Heart right ventricle (tissue), 16 donors: ENCODE results near the gene TRIP11. TPM values are rescaled to one million over a fixed set of nuclear protein-coding genes. Genes with fewer than 3 reads are reported as not detected.

Source experiments
- ATAC-seq, 8 donors: fragments of 200-7000 bp; cut with Tn5 transposase; one replicate each; pipeline ENCODE4 v1.9.1; 2020; ENCODE audit warnings: mild to moderate bottlenecking in 8 of 8, moderate library complexity in 8 of 8, moderate number of reproducible peaks in 1 of 8
- DNase-seq, 2 donors: peaks; one replicate each; pipeline ENCODE4 v3.0.0-alpha.2; 2020
- H3K27ac ChIP-seq, 10 donors: fragments of 200-600 bp; sonication (generic) in 2 of 10; one replicate each; pipeline versions ENCODE4 v1.5.0 to v1.8.0; 2020 to 2022; ENCODE audit warnings: mild to moderate bottlenecking in 3 of 10
- H3K27me3 ChIP-seq, 7 donors: fragments of 200-600 bp; one replicate each; pipeline ENCODE4 v1.8.0; 2021 to 2022; ENCODE audit warnings: mild to moderate bottlenecking in 2 of 7
- H3K36me3 ChIP-seq, 9 donors: fragments of 200-600 bp; sonication (generic) in 1 of 9; one replicate each; pipeline versions ENCODE4 v1.5.0 to v1.8.0; 2020 to 2022; ENCODE audit warnings: mild to moderate bottlenecking in 2 of 9
- H3K4me1 ChIP-seq, 9 donors: fragments of 200-600 bp; sonication (generic) in 1 of 9; one replicate each; pipeline versions ENCODE4 v1.5.0 to v1.8.0; 2020 to 2022; ENCODE audit warnings: mild to moderate bottlenecking in 4 of 9
- H3K4me3 ChIP-seq, 10 donors: fragments of 200-600 bp; sonication (generic) in 2 of 10; one replicate each; pipeline versions ENCODE4 v1.5.0 to v1.8.0; 2020 to 2022; ENCODE audit warnings: mild to moderate bottlenecking in 7 of 10, moderate library complexity in 2 of 10
- H3K9me3 ChIP-seq, 11 donors: fragments of 200-600 bp in 10 of 11; sonication (generic) in 2 of 11; one replicate each; pipeline versions ENCODE4 v1.5.0 to v1.8.0; 2013 to 2022; ENCODE audit warnings: mild to moderate bottlenecking in 2 of 11, control low read depth in 1 of 11, moderate library complexity in 1 of 11
- WGBS, 2 donors: extraction: QIAGEN DNeasy Blood & Tissue Kit; methylation state at CpG; one replicate each; pipeline ENCODE4 v1.1.7; 2013; ENCODE audit warnings: inconsistent platforms in 1 of 2; 5-methylcytosine and 5-hydroxymethylcytosine counted together
- intact Hi-C, 10 donors: fragments of 100-400 bp; cut with DNase I; formaldehyde crosslinking; loops; one replicate each; pipeline versions ENCODE4 v1.11.1 to v1.14.2; 2022
- polyA plus RNA-seq, 2 donors: library from polyadenylated mRNA; stranded (reverse); fragments of 200-250 nt; gene quantifications; one replicate each; pipeline ENCODE4 v1.2.3, GENCODE V29; 2013
- total RNA-seq, 10 donors: library from RNA; stranded (reverse); fragmentation: NEBNext Ultra II Directional in 3 of 10; extraction: Animal tissue kit (Norgen Biotek cat#: 25700) in 3 of 10; gene quantifications; one replicate each; pipeline versions ENCODE4 v1.2.1 to v1.2.4, GENCODE V29; 2021 to 2023
- TF ChIP-seq, protein P1 (sequence below), 9 donors: fragments of 200-600 bp; sonication (generic) in 2 of 9; IDR thresholded peaks; one replicate each; pipeline versions ENCODE4 v1.5.0 to v1.8.0; 2021 to 2022; ENCODE audit warnings: antibody characterized with exemption in 9 of 9, mild to moderate bottlenecking in 5 of 9, moderate library complexity in 1 of 9
- donor health status: Arrhythmogenic right ventricular cardiomyopathy.
- donor health status: ischemic (EF 13 %, LVEDD 7.1; RV severe dilation, severe dysfunction).
- donor health status: healthy with polysubstance abuse.
- donor health status: DM: no; HTN: yes; CAD: no.
- donor health status: DM: no; HTN: no; CAD: no.
- donor health status: ischemic (EF 25% LVEDD 6.9; RV normal size, moderate dysfunction).
- donor health status: ischemic (EF 25% LVEDD 5.7; RV mildly dilated, moderate dysfunction).
- donor health status: healthy.
- donor health status: DM: yes; HTN: yes; CAD: no.
- donor health status: Ischemic cardiomyopathy.
- donor health status: ischemic (EF 35%, LVEDD 5.7; RV mildly dilated, moderate dysfunction).
- donor health status: nonischemic (EF 11% LVEDD 7.7; RV severe dilation, severe dysfunction).
- donor health status: DM: yes; HTN: yes; CAD: no.
- donor health status: PGD.
- donor health status: ischemic (EF 29% LVEDD 5.4; RV normal size, mild dysfunction).
- donor health status: nonischemic (EF 23%, LVEDD 6.1; RV moderate dilation, normal function).

TRIP11 gene
- total and polyA plus RNA-seq, 12 donors = 4.0 to 73.3 (median 56.5) TPM

DNA sequence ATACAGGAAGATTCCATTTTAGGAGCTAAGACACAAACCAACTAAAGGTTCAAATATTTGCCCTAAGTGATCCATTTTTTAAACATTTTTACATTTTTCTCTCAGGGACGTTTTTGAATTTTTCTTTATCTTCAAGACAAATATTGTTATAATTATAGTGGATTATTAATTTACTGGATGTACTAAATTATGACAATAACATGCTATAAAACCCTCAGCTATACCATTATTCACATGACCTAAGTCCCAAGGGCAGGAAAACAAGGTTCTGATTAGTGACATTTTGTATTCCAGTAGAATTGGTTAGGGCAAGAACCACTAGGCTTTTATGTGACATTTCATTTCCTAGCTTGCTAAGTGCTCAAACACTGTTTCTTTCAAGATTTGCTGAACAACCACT, 75.8 kb downstream of the TRIP11 start:
- H3K27me3 ChIP-seq = peaks cover 0 to 4% (median 0%) of the 10 kb centered on the region in 7 donors
- ATAC-seq (no peak), DNase-seq (no peak)
- no peak overlapping the region for H3K27ac ChIP-seq
- H3K36me3 ChIP-seq = peaks cover 0 to 28% (median 15%) of the 10 kb centered on the region in 9 donors
- TF ChIP-seq, protein P1, sequence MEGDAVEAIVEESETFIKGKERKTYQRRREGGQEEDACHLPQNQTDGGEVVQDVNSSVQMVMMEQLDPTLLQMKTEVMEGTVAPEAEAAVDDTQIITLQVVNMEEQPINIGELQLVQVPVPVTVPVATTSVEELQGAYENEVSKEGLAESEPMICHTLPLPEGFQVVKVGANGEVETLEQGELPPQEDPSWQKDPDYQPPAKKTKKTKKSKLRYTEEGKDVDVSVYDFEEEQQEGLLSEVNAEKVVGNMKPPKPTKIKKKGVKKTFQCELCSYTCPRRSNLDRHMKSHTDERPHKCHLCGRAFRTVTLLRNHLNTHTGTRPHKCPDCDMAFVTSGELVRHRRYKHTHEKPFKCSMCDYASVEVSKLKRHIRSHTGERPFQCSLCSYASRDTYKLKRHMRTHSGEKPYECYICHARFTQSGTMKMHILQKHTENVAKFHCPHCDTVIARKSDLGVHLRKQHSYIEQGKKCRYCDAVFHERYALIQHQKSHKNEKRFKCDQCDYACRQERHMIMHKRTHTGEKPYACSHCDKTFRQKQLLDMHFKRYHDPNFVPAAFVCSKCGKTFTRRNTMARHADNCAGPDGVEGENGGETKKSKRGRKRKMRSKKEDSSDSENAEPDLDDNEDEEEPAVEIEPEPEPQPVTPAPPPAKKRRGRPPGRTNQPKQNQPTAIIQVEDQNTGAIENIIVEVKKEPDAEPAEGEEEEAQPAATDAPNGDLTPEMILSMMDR (IDR thresholded peaks at IDR 0.05) = no peak
- no peak overlapping the region for H3K4me3 ChIP-seq
- no peaks in the 10 kb centered on the region for H3K4me1 ChIP-seq
- WGBS, 2 donors = 65 to 66% methylated on average over 1 of the region's 1 CpG
- H3K9me3 ChIP-seq = no peaks in the 10 kb centered on the region
- intact Hi-C loops = no loop called here

DNA sequence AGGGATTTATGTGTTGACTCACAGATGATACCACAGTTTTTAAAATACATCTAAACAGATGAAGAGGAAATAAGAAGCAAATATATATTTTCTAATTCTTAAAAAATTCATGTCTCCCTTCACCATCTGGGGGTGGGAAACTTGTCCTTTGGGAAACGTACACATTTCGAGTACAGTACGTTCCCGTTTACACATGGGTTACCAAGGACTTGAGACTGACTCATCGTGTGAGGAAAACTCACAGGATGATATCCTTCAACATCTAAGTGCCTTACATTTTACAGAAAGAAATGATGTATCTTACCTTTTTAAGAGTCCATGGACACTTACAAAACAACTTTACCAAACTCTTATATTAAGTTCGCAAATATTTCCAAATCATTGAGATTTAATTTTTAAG, 76.4 kb downstream of the TRIP11 start:
- Histone ChIP-seq H3K4me1 (no peaks in the 10 kb centered on the region), H3K27me3 (peaks cover 0 to 4% (median 0%) of the 10 kb centered on the region in 7 donors), H3K9me3 (no peaks in the 10 kb centered on the region), H3K27ac (no peak overlapping the region), H3K36me3 (peaks cover 0 to 22% (median 10%) of the 10 kb centered on the region in 9 donors), H3K4me3 (no peak overlapping the region)
- no peak for DNase-seq
- intact Hi-C loops = no loop called here
- WGBS, 2 donors = 63 to 75% methylated on average over 6 of the region's 6 CpGs
- TF ChIP-seq, protein P1 (IDR thresholded peaks at IDR 0.05) = no peak
- peak in 2 of 8 donors; percentile 63 to 65 for ATAC-seq

DNA sequence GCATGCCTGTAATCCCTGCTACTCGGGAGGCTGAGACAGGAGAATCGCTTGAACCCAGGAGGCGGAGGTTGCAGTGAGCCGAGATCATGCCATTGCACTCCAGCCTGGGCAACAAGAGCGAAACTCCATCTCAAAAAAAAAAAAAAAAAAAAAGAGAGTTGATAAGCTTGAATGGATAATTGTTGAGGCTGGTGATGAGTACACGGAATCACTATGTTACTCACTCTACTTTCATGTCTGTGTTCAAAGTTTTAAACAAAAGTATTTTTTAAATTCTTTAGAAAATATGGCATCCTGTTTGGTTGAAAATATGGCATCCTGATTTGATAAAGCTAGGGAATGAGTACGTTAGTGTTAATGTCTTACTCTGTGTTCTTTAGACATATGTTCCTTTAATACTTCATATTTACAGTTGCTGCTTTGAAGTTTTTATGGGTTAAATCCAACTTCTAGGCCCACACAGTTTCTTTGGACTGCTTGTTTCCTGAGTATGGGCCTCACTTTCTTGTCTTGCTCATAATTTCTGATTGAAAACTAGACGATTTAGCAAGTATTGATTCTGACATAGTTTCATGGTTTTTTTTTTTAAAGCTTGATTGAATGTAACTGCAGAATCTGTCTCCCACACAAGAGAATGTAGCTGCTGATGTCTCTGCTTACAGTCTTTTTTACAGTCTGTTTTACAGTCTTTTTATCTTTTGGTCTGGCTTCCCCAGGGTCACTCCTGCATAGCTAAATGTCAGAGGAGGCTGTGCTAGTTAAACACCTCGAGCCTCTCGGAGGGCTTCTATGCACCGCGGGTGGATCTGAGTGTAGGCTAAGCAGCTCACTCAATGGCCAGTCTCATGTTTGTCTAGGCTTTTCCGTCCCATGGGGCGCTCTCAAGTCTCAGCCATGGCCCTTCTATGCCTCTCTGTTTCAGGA, 78.3 kb downstream of the TRIP11 start:
- TF ChIP-seq, protein P1 (IDR thresholded peaks at IDR 0.05) = no peak
- 70 to 75% methylated on average over 13 of the region's 14 CpGs for WGBS, 2 donors
- Histone ChIP-seq H3K9me3 (no peaks in the 10 kb centered on the region), H3K4me1 (no peaks in the 10 kb centered on the region), H3K36me3 (peaks cover 0 to 5% (median 0%) of the 10 kb centered on the region in 9 donors), H3K4me3 (no peak overlapping the region), H3K27me3 (peaks cover 0 to 18% (median 0%) of the 10 kb centered on the region in 7 donors), H3K27ac (no peak overlapping the region)
- ATAC-seq (peak in 1 of 8 donors; percentile 29), DNase-seq (no peak)
- intact Hi-C loops = no loop called here

DNA sequence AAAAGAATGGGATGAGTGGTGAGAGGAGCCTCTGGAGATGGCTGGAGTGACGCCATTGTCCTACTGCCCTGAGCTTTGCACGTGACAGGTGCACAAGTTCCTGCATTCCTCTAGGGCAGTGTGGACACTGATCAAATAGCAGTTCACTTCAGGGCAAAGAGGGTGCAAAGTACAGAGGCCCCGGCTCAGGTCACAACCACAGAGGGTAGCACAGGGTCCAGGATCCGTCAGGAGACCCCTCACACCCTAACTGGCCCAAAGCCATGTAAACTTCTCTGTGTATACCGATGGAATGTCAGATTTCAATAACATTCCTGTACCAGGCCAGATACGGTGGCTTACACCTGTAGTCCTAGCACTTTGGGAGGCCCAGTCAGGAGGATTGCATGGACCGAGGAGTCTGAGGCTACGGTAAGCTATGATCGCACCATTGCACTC, 82.0 kb downstream of the TRIP11 start:
- ATAC-seq (no peak), DNase-seq (no peak)
- WGBS, 2 donors = 87 to 90% methylated on average over 9 of the region's 9 CpGs
- H3K4me3 ChIP-seq = no peak overlapping the region
- H3K4me1 ChIP-seq = no peaks in the 10 kb centered on the region
- H3K9me3 ChIP-seq = no peaks in the 10 kb centered on the region
- H3K27me3 ChIP-seq = peaks cover 0 to 20% (median 0%) of the 10 kb centered on the region in 7 donors
- no peaks in the 10 kb centered on the region for H3K36me3 ChIP-seq
- TF ChIP-seq, protein P1 (IDR thresholded peaks at IDR 0.05) = no peak
- no peak overlapping the region for H3K27ac ChIP-seq
- intact Hi-C loops = no loop called here
